ENCODE measurements around the gene LRRN4.
A peak's percentile ranks its signal among the peaks of the same experiment; 100 is the strongest.

Gene LRRN4

GRCh38 chr20:5996765-5997164 is 57.1 kb downstream of the LRRN4 start:
- no peak overlapping the region for H3K4me3 ChIP-seq (ENCODE audit: control insufficient read depth in 1 of 7, extremely low read depth in 1 of 7, insufficient read depth in 4 of 7, low read depth in 2 of 7, low read length in 6 of 7)
- no peaks in the 10 kb centered on the region for H3K27me3 ChIP-seq (replicated peaks in 2 of 5; ENCODE audit: control insufficient read depth in 4 of 5, insufficient read depth in 5 of 5, low read length in 4 of 5)
- no peaks in the 10 kb centered on the region for H3K9me3 ChIP-seq (ENCODE audit: control extremely low read depth in 1 of 5, control insufficient read depth in 4 of 5, insufficient read depth in 2 of 5, low read depth in 1 of 5, low read length in 4 of 5)
- POLR2A ChIA-PET: interaction anchor here (0.6 kb wide), 1 partner anchor 411 kb away, joined by 4 read pairs; no protein-coding TSS in a partner anchor
- WGBS (ENCODE audit: insufficient coverage): no CpG with 5 or more reads among the region's 1 CpG
- CTCF ChIA-PET: interaction anchor here (0.9 to 1.4 kb wide), 3 partner anchors 11 to 427 kb away, joined by 3 to 4 read pairs (median 3); no protein-coding TSS in a partner anchor
- peaks cover 2 to 31% (median 10%) of the 10 kb centered on the region in 4 experiments for H3K36me3 ChIP-seq (ENCODE audit: control insufficient read depth in 4 of 4, insufficient read depth in 4 of 4, low read length in 3 of 4)
- DNase-seq: peak; percentile 22 to 81 (median 77)
- H3K27ac ChIP-seq (ENCODE audit: insufficient read depth in 1 of 2, low read depth in 1 of 2, low read length in 2 of 2, poor library complexity in 1 of 2, severe bottlenecking in 2 of 2): no peak overlapping the region
- peaks cover 4 to 18% (median 14%) of the 10 kb centered on the region in 4 experiments for H3K4me1 ChIP-seq (ENCODE audit: control extremely low read depth in 1 of 4, control insufficient read depth in 4 of 4, insufficient read depth in 4 of 4, low read length in 3 of 4)

- WGBS (ENCODE audit: insufficient coverage): no CpG with 5 or more reads among the region's 2 CpGs
- CTCF ChIA-PET: interaction anchor here (0.7 to 1.6 kb wide), 5 partner anchors 11 to 438 kb away, joined by 3 to 5 read pairs (median 3); no protein-coding TSS in a partner anchor
- Histone ChIP-seq H3K4me3 (ENCODE audit: control insufficient read depth in 1 of 7, extremely low read depth in 1 of 7, insufficient read depth in 4 of 7, low read depth in 2 of 7, low read length in 6 of 7) (no peak overlapping the region), H3K27me3 (replicated peaks in 2 of 5; ENCODE audit: control insufficient read depth in 4 of 5, insufficient read depth in 5 of 5, low read length in 4 of 5) (no peaks in the 10 kb centered on the region), H3K4me1 (ENCODE audit: control extremely low read depth in 1 of 4, control insufficient read depth in 4 of 4, insufficient read depth in 4 of 4, low read length in 3 of 4) (peaks cover 0 to 4% (median 3%) of the 10 kb centered on the region in 4 experiments), H3K27ac (ENCODE audit: insufficient read depth in 1 of 2, low read depth in 1 of 2, low read length in 2 of 2, poor library complexity in 1 of 2, severe bottlenecking in 2 of 2) (no peak overlapping the region), H3K36me3 (ENCODE audit: control insufficient read depth in 4 of 4, insufficient read depth in 4 of 4, low read length in 3 of 4) (peaks cover 4 to 44% (median 15%) of the 10 kb centered on the region in 4 experiments), H3K9me3 (ENCODE audit: control extremely low read depth in 1 of 5, control insufficient read depth in 4 of 5, insufficient read depth in 2 of 5, low read depth in 1 of 5, low read length in 4 of 5) (no peaks in the 10 kb centered on the region)
- DNase-seq: no peak
- POLR2A ChIA-PET: interaction anchor here (0.6 kb wide), 1 partner anchor 45 kb away, joined by 3 read pairs; no protein-coding TSS in a partner anchor
Observed at GRCh38 chr20:5991623-5992441, 62.0 kb downstream of the LRRN4 start.

- ChIA-PET CTCF (no interaction called here), POLR2A (no interaction called here)
- WGBS (ENCODE audit: insufficient coverage): 100% methylated on average over 2 of the region's 3 CpGs
- Histone ChIP-seq H3K4me1 (ENCODE audit: control extremely low read depth in 1 of 4, control insufficient read depth in 4 of 4, insufficient read depth in 4 of 4, low read length in 3 of 4) (no peaks in the 10 kb centered on the region), H3K27ac (ENCODE audit: insufficient read depth in 1 of 2, low read depth in 1 of 2, low read length in 2 of 2, poor library complexity in 1 of 2, severe bottlenecking in 2 of 2) (no peak overlapping the region), H3K4me3 (ENCODE audit: control insufficient read depth in 1 of 7, extremely low read depth in 1 of 7, insufficient read depth in 4 of 7, low read depth in 2 of 7, low read length in 6 of 7) (no peak overlapping the region), H3K9me3 (ENCODE audit: control extremely low read depth in 1 of 5, control insufficient read depth in 4 of 5, insufficient read depth in 2 of 5, low read depth in 1 of 5, low read length in 4 of 5) (no peaks in the 10 kb centered on the region), H3K36me3 (ENCODE audit: control insufficient read depth in 4 of 4, insufficient read depth in 4 of 4, low read length in 3 of 4) (peaks cover 6 to 45% (median 19%) of the 10 kb centered on the region in 4 experiments), H3K27me3 (replicated peaks in 2 of 5; ENCODE audit: control insufficient read depth in 4 of 5, insufficient read depth in 5 of 5, low read length in 4 of 5) (no peaks in the 10 kb centered on the region)
- no peak for DNase-seq
Observed at GRCh38 chr20:5990946-5991345, 62.9 kb downstream of the LRRN4 start.
